Stimulated activated CD8-positive, alpha-beta memory T cell treated with anti-CD3 and anti-CD28 coated beads, Interleukin-4, amount 100 ng/mL, for 24 hours (primary cell): ENCODE data around the gene PAGE4.

Experiments used
- DNase-seq: peaks from one replicate; pipeline ENCODE4 v3.0.0-alpha.2; 2020; ENCODE audit warnings: low read depth

Gene PAGE4

GRCh38 chrX:49876750-49877149, 47.6 kb downstream of the PAGE4 start:
- DNase-seq, result no peak

- DNase-seq, result no peak
Observed at GRCh38 chrX:49877397-49878101, 48.4 kb downstream of the PAGE4 start.

- no peak for DNase-seq
Observed at GRCh38 chrX:49878128-49878833, 49.2 kb downstream of the PAGE4 start.

GRCh38 chrX:49878834-49879655, 49.9 kb downstream of the PAGE4 start, which contains the start of gene USP27X:
Gene USP27X, plus strand, starts transcription at chrX:49879484. Its CDS starts 824 bp downstream, at chrX:49880308.
- DNase-seq, result peak; percentile 50

- DNase-seq, result no peak
Observed at GRCh38 chrX:49879656-49880277, 50.7 kb downstream of the PAGE4 start.

- no peak for DNase-seq
Observed at GRCh38 chrX:49880668-49881067, 51.6 kb downstream of the PAGE4 start.
